Testis (tissue), 3 donors: Measurements from ENCODE around the gene GCG. TPM values are rescaled to one million over a fixed set of nuclear protein-coding genes. Genes with fewer than 3 reads are reported as not detected.

Experiments
- DNase-seq: peaks from one replicate; pipeline ENCODE4 v3.0.0-alpha.2; 2019
- H3K27ac ChIP-seq, 2 donors: fragments of 200-600 bp; sonication (generic); one replicate each; pipeline ENCODE4 v1.5.1; 2019
- H3K27me3 ChIP-seq: fragments of 200-600 bp; sonication (generic); one replicate; pipeline ENCODE4 v1.5.1; 2019
- H3K36me3 ChIP-seq: fragments of 200-600 bp; sonication (generic); one replicate; pipeline ENCODE4 v1.5.1; 2017; ENCODE audit warnings: low read depth; ENCODE audit errors: missing control alignments
- H3K4me1 ChIP-seq: fragments of 200-600 bp; sonication (generic); one replicate; pipeline ENCODE4 v1.5.1; 2019
- H3K4me3 ChIP-seq, 2 donors: fragments of 200-600 bp; sonication (generic); one replicate each; pipeline ENCODE4 v1.5.1; 2017 to 2019
- H3K9me3 ChIP-seq: fragments of 200-600 bp; sonication (generic); one replicate; pipeline ENCODE4 v1.5.1; 2017
- CTCF ChIP-seq, 3 experiments: fragments of 450-650 bp in 2 of 3; fragments of 200-600 bp in 1 of 3; sonication (generic) in 1 of 3; IDR thresholded peaks; one replicate each; pipeline ENCODE4 v1.5.1; 2016 to 2019; ENCODE audit warnings: antibody characterized with exemption in 3 of 3, mild to moderate bottlenecking in 2 of 3, moderate library complexity in 1 of 3
- POLR2A ChIP-seq: fragments of 450-650 bp; IDR thresholded peaks from one replicate; pipeline ENCODE4 v1.6.1; 2017; ENCODE audit warnings: antibody characterized with exemption, mild to moderate bottlenecking, moderate library complexity
- WGBS, 2 donors: methylation state at CpG; one replicate each; pipeline ENCODE4 v1.1.5; 2018; 5-methylcytosine and 5-hydroxymethylcytosine counted together
- intact Hi-C: fragments of 100-400 bp; cut with DNase I; formaldehyde crosslinking; loops from one replicate; pipeline ENCODE4 v1.15.1; 2023; ENCODE audit warnings: low total_unique reads
- polyA plus RNA-seq: library from polyadenylated mRNA; stranded (reverse); fragments of 350-450 nt; fragmentation: Illumina TruSeq; extraction: RNeasy Lipid Tissue Mini Kit (QIAGEN cat#74804); gene quantifications from one replicate; pipeline ENCODE4 v1.2.3, GENCODE V29; 2014; ENCODE audit warnings: low read depth, low replicate concordance; ENCODE audit not compliant: insufficient read depth
- total RNA-seq, 2 donors: library from RNA; depleted of rRNA; stranded (reverse); fragments of >200 nt; gene quantifications; one replicate each; pipeline ENCODE4 v1.2.3, GENCODE V29; 2016

The GCG gene
- total and polyA plus RNA-seq, 3 donors from 2014 or later, result not detected

DNA sequence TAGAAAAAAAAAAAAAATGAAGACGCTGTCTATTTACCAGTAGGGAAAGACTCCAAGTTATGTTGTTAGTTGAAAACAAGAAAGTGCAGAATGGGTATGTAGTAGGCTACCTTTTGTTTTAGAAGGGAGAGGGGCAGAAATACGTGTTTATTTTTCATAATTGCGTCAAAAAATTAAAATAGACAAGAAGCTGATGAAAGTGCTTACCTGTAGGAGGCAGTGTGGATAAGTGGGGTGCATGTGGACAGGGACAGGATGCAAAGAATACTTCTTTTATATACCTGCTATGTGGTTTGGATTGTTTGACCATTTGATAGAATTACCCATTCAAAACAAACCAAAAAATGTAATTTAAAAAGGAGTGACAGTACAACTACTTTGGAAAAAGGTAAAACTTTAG, 3.0 kb upstream of the GCG start:
- Histone ChIP-seq H3K4me1 (no peaks in the 10 kb centered on the region), H3K9me3 (no peaks in the 10 kb centered on the region), H3K4me3 (no peak overlapping the region), H3K27ac (no peak overlapping the region), H3K27me3 (no peaks in the 10 kb centered on the region), H3K36me3 (no peaks in the 10 kb centered on the region)
- 74 to 91% methylated on average over 3 of the region's 3 CpGs for WGBS, 2 donors
- intact Hi-C loops, result no loop called here
- no peak for DNase-seq
- TF ChIP-seq CTCF (IDR thresholded peaks at IDR 0.05) (no peak), POLR2A (no peak)

- Histone ChIP-seq H3K36me3 (no peaks in the 10 kb centered on the region), H3K9me3 (no peaks in the 10 kb centered on the region), H3K4me3 (no peak overlapping the region), H3K27me3 (no peaks in the 10 kb centered on the region), H3K27ac (no peak overlapping the region), H3K4me1 (no peaks in the 10 kb centered on the region)
- WGBS, 2 donors, result 24 to 29% methylated on average over 5 of the region's 5 CpGs
- peak in 1 of 3 experiments; percentile 19 for TF ChIP-seq CTCF (IDR thresholded peaks at IDR 0.05)
- TF ChIP-seq POLR2A, result no peak
- DNase-seq, result peak; percentile 60
- intact Hi-C loops, result no loop called here
These were observed 1.7 kb upstream of the GCG start for GRCh38 chr2:162153608-162154224.

DNA sequence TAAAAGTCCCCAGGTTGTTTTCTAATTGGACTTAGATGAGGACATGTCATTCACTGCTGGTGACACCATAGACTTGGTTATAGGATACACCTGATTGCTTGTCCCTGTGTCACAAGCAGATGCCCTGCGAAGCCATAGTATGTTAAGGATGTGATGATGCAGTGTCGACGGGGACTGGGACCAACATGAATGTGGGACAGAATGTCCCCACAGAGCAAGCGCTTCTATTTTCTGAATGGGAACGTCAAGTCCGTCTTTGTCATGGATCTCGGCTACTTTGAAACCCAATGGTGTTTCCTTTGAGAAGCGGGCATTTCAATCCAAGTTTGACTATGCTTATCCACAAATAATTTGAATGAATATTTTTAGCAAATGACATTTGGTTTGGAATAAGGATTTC, 2.1 kb downstream of the GCG start:
- TF ChIP-seq POLR2A (no peak), CTCF (IDR thresholded peaks at IDR 0.05) (no peak)
- 89% methylated on average over 8 of the region's 8 CpGs for WGBS, 2 donors
- H3K36me3 ChIP-seq, result no peaks in the 10 kb centered on the region
- no peaks in the 10 kb centered on the region for H3K4me1 ChIP-seq
- intact Hi-C loops, result no loop called here
- H3K9me3 ChIP-seq, result no peaks in the 10 kb centered on the region
- H3K4me3 ChIP-seq, result no peak overlapping the region
- H3K27me3 ChIP-seq, result no peaks in the 10 kb centered on the region
- no peak overlapping the region for H3K27ac ChIP-seq
- DNase-seq, result no peak

- H3K4me1 ChIP-seq, result no peaks in the 10 kb centered on the region
- intact Hi-C loops, result no loop called here
- WGBS, 2 donors, result 83 to 95% methylated on average over 2 of the region's 2 CpGs
These were observed 2.6 kb downstream of the GCG start for GRCh38 chr2:162149466-162149865.

More at GRCh38 chr2:162149466-162149865, 2.6 kb downstream of the GCG start:
- H3K27ac ChIP-seq, result no peak overlapping the region
- no peak for TF ChIP-seq POLR2A
- TF ChIP-seq CTCF (IDR thresholded peaks at IDR 0.05), result no peak
- H3K27me3 ChIP-seq, result no peaks in the 10 kb centered on the region
- no peaks in the 10 kb centered on the region for H3K36me3 ChIP-seq
- no peaks in the 10 kb centered on the region for H3K9me3 ChIP-seq
- DNase-seq, result no peak
- no peak overlapping the region for H3K4me3 ChIP-seq
